Measurements from ENCODE around the gene LZTR1. TPM values are rescaled to one million over a fixed set of nuclear protein-coding genes. Genes with fewer than 3 reads are reported as not detected.
"Not testable (repeated sequence)": the region's sequence is repeated elsewhere in the genome, so short reads cannot be mapped to it uniquely, and the experiment has no call there.

Gene LZTR1
- polyA plus RNA-seq, 1 experiment, result 28.3 TPM

GRCh38 chr22:21047035-21047661, 65.1 kb downstream of the LZTR1 start:
- no peaks in the 10 kb centered on the region for H3K9me3 ChIP-seq (ENCODE audit: control insufficient read depth, insufficient read depth, low read length)
- no peak for DNase-seq (ENCODE audit: low read depth, low spot score)
- no peak overlapping the region for H3K27ac ChIP-seq (ENCODE audit: low read depth, low read length)
- ChIA-PET CTCF (interaction anchor here (1.6 kb wide), 1 partner anchor 56 kb away, joined by 5 read pairs; no protein-coding TSS in a partner anchor), POLR2A (interaction anchor here (0.6 kb wide), 1 partner anchor 43 kb away, joined by 3 read pairs; no protein-coding TSS in a partner anchor)
- H3K4me3 ChIP-seq (ENCODE audit: low read depth, low read length), result no peak overlapping the region
- no peaks in the 10 kb centered on the region for H3K27me3 ChIP-seq (ENCODE audit: control insufficient read depth, insufficient read depth, low read length)
- TF ChIP-seq CTCF (IDR thresholded peaks at IDR 0.05; ENCODE audit: low read depth, low read length), result no peak

GRCh38 chr22:21047730-21048129, 65.6 kb downstream of the LZTR1 start:
- POLR2A ChIA-PET, result no interaction called here
- CTCF ChIA-PET, result interaction anchor here (0.5 kb wide), 1 partner anchor 86 kb away, joined by 8 read pairs; no protein-coding TSS in a partner anchor

GRCh38 chr22:21048448-21048847, 66.4 kb downstream of the LZTR1 start:
- CTCF ChIA-PET, result interaction anchor here (0.5 kb wide), 1 partner anchor 86 kb away, joined by 8 read pairs; no protein-coding TSS in a partner anchor
- H3K9me3 ChIP-seq (ENCODE audit: control insufficient read depth, insufficient read depth, low read length), result not testable (repeated sequence)

More at GRCh38 chr22:21047730-21048129, 65.6 kb downstream of the LZTR1 start:
- no peaks in the 10 kb centered on the region for H3K27me3 ChIP-seq (ENCODE audit: control insufficient read depth, insufficient read depth, low read length)
- no peak for DNase-seq (ENCODE audit: low read depth, low spot score)
- no peak overlapping the region for H3K27ac ChIP-seq (ENCODE audit: low read depth, low read length)
- H3K9me3 ChIP-seq (ENCODE audit: control insufficient read depth, insufficient read depth, low read length), result no peaks in the 10 kb centered on the region
- TF ChIP-seq CTCF (IDR thresholded peaks at IDR 0.05; ENCODE audit: low read depth, low read length), result no peak
- no peak overlapping the region for H3K4me3 ChIP-seq (ENCODE audit: low read depth, low read length)

More at GRCh38 chr22:21048448-21048847, 66.4 kb downstream of the LZTR1 start:
- H3K27me3 ChIP-seq (ENCODE audit: control insufficient read depth, insufficient read depth, low read length); H3K27ac ChIP-seq (ENCODE audit: low read depth, low read length); H3K4me3 ChIP-seq (ENCODE audit: low read depth, low read length); DNase-seq (ENCODE audit: low read depth, low spot score); POLR2A ChIA-PET: not testable (repeated sequence)

Small RNAs within 50 kb of the gene (small RNA-seq; reads per million reads assigned to genes)
- not detected for gene MIR649 (ENCODE audit: insufficient read length, low read depth)

Other genes with a start within 250 kb of the LZTR1 start
- gene SERPIND1, start 208.2 kb upstream of the LZTR1 start, polyA plus RNA-seq (2011; rRNA removed), result 0.06 and 0.09 TPM in 2 replicates
- 27.5 and 35.8 TPM in 2 replicates for gene PI4KA, start 123.5 kb upstream of the LZTR1 start, polyA plus RNA-seq (2011; rRNA removed)
- gene SNAP29, start 123.3 kb upstream of the LZTR1 start, polyA plus RNA-seq (2011; rRNA removed), result 41.4 and 45.5 TPM in 2 replicates
- gene CRKL, start 64.9 kb upstream of the LZTR1 start, polyA plus RNA-seq (2011; rRNA removed), result 24.1 and 25.4 TPM in 2 replicates
- 0.15 and 0.27 TPM in 2 replicates for gene AIFM3, start 15.0 kb upstream of the LZTR1 start, polyA plus RNA-seq (2011; rRNA removed)
- gene THAP7, start 19.8 kb downstream of the LZTR1 start, polyA plus RNA-seq (2011; rRNA removed), result 12.5 and 15.1 TPM in 2 replicates
- gene P2RX6, start 32.9 kb downstream of the LZTR1 start, polyA plus RNA-seq (2011; rRNA removed), result 1.7 and 1.9 TPM in 2 replicates
- 0.11 and 0.24 TPM in 2 replicates for gene SLC7A4, start 50.3 kb downstream of the LZTR1 start, polyA plus RNA-seq (2011; rRNA removed)
- not detected in 2 replicates for gene LRRC74B, start 63.6 kb downstream of the LZTR1 start, polyA plus RNA-seq (2011; rRNA removed)